Stimulated activated CD4-positive, alpha-beta T cell treated with anti-CD3 and anti-CD28 coated beads, Interleukin-1b, Interleukin-23, amount 100 ng/mL, for 48 hours (primary cell): Measurements from ENCODE around the gene AGAP1.
"Not testable (repeated sequence)": the region's sequence is repeated elsewhere in the genome, so short reads cannot be mapped to it uniquely, and the experiment has no call there.

Experiments used
- DNase-seq: peaks from one replicate; pipeline ENCODE4 v3.0.0-alpha.2; 2020

AGAP1 gene

DNA sequence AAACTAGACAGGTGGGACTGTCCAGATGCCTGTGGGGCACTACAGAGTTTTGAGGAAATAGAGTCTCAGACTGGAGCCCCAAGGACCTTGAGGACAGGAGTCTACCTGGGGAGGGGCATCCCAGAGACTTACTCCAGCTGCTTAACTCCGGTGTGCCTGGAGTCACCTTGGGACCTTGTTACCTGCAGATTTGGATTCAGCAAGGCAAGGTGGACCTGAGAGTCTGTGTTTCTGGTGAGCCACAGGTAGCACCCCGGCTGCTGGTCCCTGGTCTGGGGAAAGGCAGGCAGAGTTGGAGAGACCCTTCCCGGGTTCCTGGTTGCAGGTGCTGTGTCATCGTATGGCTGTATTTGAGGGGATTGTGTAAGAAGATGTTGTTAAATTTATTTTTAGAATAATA, 102.4 kb downstream of the AGAP1 start:
- DNase-seq: no peak

DNA sequence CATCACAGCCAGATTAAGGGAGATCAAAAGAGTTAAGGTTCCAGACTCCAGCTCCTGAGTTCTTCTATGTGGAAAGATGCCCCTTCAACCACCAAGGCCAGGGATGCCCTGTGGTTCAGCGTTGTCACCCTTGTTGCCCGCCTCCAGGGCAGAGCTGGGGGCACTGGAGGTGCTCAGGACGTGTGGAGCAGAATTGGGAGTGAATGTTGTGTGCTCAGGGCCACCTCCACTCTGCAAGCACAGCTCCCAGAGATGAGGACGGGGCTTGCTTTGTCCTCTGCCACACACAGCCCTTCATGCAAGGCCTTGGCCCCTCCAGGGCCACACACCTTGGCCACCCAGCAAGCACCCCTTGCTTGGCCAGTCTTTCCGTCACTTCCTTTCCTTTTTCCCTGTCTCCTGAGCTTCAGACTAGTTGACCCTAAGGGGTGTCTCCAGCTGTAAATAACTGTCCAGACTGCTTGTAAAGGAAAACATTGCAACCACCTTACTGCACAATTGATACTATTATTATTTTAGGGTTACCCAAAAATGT, 103.3 kb downstream of the AGAP1 start:
- no peak for DNase-seq

DNA sequence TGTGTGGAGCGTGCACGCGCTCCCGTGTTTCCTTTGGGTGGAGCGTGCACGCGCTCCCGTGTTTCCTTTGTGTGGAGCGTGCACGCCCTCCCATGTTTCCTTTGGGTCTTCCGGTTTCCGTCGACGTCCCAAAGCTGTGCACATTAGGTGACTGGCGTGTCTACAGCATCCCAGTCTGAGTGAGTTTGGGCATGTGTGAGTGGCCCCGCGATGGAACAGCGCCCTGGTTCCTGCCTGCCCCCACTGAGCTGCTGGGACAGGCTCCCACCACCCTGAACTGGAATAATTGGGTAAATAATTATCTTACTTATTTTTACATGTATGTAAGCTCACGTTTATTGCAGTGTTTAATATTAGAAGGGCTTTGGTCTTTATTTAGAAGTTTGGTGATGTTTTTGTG, 104.2 kb downstream of the AGAP1 start:
- no peak for DNase-seq

GRCh38 chr2:235598532-235599531, 105.0 kb downstream of the AGAP1 start:
- DNase-seq: no peak

DNA sequence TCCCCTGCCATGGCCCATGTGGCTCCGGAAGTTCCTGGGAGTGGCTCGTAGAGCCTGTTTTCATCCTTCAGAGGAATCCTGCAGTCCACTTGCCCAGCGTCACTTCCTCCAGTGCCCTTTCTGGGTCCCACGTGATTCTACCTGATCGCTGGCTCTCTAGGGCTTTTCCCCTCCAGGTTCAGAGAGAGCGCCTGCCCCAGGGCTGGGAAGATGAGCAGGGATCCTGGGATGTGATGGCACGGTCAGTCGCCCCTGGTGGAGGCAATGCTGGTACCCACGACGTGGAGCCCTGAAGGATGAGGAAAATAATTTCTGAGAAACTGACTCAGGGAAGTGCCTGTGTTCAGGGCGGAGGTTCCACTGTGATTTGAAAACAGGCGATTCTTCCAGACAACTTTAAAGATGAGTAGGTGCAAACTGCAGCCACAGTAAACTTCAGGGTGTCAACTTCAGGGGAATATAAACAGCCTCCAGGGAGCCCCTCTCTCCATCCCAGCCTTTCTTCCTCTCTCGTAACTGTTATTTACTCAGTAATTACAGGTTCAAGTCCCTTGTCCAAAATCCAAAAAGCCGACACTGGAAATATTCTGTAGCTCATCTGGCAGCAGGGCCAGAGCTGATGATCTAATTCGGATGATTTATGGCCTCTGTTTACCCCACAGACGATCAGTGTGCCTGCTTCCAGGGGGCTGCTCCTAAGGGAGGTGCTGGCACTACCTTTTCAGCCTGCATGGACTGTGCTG, 105.9 kb downstream of the AGAP1 start:
- no peak for DNase-seq

- no peak for DNase-seq
Observed at GRCh38 chr2:235600406-235600805, 106.6 kb downstream of the AGAP1 start.

- no peak for DNase-seq
Observed at GRCh38 chr2:235600926-235601325, 107.1 kb downstream of the AGAP1 start.

GRCh38 chr2:235601960-235602704, 108.3 kb downstream of the AGAP1 start:
- no peak for DNase-seq

GRCh38 chr2:235602971-235603370, 109.1 kb downstream of the AGAP1 start:
- DNase-seq: not testable (repeated sequence)

GRCh38 chr2:235603659-235604058, 109.8 kb downstream of the AGAP1 start:
- DNase-seq: no peak

DNA sequence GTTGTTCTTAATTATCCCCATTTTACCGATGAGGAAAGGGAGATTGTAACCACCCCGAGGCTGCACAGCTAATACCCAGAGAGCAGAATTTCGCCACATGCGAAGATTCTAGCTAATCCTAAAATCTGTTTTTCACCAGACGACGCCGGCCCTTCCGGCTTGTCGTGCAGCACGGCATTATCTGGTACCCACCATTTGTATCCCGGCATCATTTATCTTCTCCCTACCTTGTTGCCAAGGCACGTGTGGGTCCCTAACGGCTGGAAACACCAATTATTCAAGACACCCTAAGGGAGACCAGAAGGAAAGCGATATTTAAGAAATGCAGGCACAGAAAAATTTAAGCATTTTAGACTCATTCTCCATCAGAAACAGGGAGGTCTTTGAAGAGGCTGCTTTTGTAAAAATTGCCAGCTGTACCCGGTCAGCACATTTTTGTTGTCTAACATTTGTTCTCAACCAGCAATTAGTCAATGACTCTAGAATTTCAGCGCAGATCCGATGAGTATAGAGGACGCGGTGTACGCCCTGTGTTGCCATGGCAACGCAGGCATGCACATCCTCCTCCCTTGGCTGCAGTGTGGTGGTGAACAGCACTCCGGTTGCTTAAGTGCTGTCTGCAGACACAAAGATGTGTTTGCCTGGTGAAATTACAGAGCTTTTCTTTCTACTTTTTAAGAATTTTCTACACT, 111.6 kb downstream of the AGAP1 start:
- no peak for DNase-seq

- no peak for DNase-seq
Observed at GRCh38 chr2:235606004-235606715, 112.3 kb downstream of the AGAP1 start.

DNA sequence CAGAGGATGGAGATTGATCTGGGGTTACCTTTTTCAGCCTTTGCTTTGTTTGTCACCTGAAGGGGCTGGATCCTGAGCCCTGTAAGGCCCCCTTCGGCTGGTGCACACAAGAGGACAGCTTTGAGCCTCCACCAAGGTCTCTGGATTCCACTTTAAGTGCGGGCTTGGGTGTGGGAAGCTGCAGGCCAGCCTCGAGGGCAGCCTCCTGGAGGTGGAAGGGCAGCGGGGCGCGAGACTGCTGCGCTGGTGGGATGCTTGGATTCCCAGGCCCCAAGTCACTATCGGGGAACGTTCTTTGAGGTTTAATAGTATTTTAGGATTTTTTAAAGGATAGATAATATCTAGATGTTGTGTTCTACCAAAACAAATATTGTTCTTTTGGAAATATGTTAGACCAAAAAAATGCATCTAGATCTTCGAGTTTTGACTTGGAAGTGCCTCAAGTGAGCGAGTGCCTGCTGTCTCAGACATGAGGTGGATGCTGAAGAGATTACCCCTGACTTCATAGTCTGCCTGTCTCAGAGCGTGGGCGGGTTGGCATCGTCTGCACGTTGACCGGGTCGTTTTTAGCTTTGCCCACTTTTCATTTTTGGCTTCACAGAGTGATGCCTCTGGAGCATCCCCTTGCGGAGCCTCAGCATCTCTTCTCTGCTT, 113.8 kb downstream of the AGAP1 start:
- DNase-seq: no peak

- no peak for DNase-seq
Observed at GRCh38 chr2:235608200-235608887, 114.5 kb downstream of the AGAP1 start.

DNA sequence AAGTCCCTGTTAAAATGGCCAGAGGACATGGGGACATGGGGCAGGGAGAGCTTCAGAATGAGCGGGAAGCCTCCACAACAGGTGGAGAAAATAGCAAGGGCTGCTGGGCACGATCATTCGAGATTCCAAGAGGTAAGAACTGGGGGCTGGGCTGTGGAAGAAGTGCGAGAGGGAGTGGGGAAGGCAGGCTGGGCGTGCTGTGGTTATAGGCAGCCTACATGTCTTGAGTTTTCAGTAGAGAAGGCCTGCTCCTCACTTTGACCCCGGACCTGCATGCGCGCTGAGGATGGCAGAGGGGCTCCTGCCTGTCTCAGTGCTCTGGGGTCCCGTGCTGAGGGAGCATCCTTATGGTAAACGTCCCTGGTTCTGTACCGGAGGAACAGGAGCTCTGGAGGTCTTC, 115.5 kb downstream of the AGAP1 start:
- no peak for DNase-seq

- DNase-seq: no peak
Observed at GRCh38 chr2:235609746-235610145, 115.9 kb downstream of the AGAP1 start.

- DNase-seq: no peak
Observed at GRCh38 chr2:235610696-235611257, 116.9 kb downstream of the AGAP1 start.

- no peak for DNase-seq
Observed at GRCh38 chr2:235611349-235611748, 117.5 kb downstream of the AGAP1 start.

DNA sequence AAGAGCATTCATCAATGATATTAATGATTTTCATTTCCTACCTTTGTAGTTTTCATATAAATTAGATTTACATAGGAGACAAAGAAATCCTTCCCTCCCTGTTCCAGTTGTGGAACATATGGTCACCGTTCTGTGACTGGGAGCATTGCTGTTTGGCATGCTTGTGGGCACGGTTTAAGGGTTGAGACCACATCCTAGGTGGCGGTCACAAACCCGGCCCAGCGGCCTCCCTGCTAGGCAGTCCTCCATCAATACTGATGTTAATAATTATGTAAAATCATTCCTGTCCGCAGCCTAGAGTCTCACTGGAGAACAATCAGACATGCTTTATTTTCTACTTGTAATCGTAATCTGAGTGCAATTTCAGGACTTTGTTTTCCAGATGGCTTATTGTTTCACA, 117.9 kb downstream of the AGAP1 start:
- no peak for DNase-seq
